ENCODE results near the gene NTSR2.
A peak's percentile ranks its signal among the peaks of the same experiment; 100 is the strongest.

The NTSR2 gene

GRCh38 chr2:11699686-11700670, 30.0 kb upstream of the NTSR2 start:
- no peak for DNase-seq (ENCODE audit: low read depth in 1 of 2, low spot score in 1 of 2)

DNA sequence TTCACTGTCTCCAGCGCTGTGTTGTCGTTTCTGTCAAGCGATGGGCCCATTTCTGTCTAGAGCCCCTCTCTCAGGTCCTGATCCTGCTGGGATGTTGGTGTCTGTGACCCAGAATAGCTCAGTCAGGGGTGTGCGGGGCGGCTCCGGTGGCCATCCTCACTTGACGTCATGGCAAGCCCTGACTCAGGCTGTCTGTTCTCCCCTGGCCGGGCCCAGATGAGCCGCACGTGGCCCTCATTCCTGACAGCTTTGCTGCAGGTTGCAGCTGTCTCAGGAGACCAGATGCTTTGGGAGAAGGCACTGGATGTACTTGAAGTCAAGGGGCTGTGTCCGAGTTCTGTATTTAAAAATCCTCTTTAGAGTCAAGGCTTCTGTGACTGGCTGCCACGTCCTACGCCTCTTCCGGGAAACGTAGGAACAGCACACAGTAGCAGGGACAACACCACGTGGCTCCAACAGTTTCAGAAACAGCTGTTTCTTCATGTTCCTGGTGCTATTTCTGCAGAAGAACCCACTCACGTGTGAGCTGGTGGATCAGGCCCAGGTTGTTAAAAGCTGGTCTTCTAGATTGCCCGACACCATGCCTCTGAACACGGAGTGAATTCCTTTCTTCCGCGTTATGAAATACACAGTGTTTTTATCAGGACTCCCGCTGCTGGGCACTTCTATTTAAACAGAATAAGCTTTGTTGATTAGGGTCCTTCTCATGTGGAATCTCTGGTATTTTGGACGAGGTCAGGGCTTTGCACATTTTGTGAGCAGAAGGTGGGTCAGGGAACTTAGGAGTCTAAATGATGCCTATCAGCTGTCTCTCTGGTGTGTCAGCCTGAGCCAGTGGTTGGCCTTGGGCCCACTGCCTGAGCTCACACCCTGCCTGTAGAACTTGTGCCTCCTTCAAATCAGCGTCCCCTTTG, 28.3 kb upstream of the NTSR2 start:
- DNase-seq (ENCODE audit: low read depth in 1 of 2, low spot score in 1 of 2) = no peak

- DNase-seq (ENCODE audit: low read depth in 1 of 2, low spot score in 1 of 2) = no peak
Measured at GRCh38 chr2:11697103-11697871, 27.3 kb upstream of the NTSR2 start.

DNA sequence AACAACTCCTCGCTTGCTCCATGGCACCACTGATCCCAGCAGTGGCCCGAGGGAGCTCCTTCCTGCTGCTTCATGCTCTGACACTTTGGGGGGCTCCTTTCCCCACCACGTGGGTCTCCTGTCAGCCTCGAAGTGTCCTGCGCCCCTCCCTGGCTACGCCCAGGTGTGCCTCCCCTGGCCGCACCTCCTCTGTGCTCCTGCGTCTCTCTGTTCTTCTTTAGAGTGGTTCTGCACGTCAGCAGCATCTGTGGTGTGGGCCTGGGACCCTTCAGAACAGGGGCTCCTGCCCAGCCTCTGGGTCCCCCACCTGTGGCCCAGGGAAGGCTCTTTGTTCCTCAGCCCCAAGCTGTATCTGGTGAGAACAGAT, 26.7 kb upstream of the NTSR2 start:
- DNase-seq (ENCODE audit: low read depth in 1 of 2, low spot score in 1 of 2) = no peak

- no peak for DNase-seq (ENCODE audit: low read depth in 1 of 2, low spot score in 1 of 2)
Measured at GRCh38 chr2:11695576-11695975, 25.6 kb upstream of the NTSR2 start.

DNA sequence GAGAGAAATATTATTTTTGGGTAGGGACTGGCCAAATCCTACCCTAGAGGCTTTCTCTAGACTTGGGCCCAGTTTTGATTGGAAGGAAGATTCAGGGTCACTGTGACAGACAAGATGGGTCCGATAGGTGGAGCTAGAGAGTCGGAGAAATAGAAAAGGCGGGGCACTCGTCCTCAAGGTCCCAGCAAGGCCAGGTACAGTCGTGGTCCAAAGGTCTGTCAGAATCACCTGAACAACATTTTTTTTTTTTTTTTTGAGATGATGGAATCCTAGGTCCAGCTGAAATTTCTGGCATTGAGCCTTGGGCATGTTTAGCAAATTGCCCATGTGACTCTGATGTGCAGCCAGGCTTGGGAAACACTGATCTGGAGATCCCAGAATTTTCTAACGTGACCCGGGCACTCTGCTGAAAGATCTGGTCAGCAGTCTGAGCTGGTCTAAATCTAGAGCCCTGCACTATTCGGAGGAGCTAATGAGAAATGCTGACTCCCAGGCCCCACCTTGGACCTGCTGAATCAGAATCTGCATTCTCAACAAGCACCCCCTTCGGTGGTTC, 23.0 kb upstream of the NTSR2 start:
- DNase-seq (ENCODE audit: low read depth in 1 of 2, low spot score in 1 of 2) = peak in 1 of 2 donors; percentile 31

DNA sequence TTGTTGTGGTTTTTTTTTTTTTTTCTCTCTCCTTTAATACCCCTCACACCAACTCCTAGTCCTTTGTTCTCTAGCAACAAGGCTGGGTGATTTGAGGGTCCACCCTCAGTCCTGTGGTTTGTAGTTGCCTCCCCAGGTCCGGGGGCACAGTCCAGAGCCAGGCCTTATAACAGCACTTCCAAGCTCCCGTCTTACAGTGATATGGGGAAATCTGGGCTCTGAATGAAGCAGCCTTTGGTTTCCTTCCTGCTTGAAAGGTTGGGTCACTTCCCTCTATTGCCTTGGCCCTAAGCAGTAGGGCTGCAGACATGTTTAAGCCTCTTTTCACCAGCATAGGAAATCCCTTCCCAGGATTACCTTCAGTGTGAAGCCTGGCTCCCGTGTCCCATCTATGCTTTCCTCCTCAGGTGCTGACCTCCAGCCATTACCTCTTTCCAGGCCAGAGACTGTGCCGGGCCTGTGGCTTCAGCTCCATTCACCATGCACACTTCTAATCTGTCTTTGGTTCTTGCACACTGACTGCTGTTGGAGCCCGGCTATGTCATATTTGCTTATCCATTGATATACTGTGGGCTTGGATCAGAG, 21.2 kb upstream of the NTSR2 start:
- DNase-seq (ENCODE audit: low read depth in 1 of 2, low spot score in 1 of 2) = no peak

GRCh38 chr2:11688222-11689069, 18.5 kb upstream of the NTSR2 start:
- DNase-seq (ENCODE audit: low read depth in 1 of 2, low spot score in 1 of 2) = peak; percentile 66 to 67

DNA sequence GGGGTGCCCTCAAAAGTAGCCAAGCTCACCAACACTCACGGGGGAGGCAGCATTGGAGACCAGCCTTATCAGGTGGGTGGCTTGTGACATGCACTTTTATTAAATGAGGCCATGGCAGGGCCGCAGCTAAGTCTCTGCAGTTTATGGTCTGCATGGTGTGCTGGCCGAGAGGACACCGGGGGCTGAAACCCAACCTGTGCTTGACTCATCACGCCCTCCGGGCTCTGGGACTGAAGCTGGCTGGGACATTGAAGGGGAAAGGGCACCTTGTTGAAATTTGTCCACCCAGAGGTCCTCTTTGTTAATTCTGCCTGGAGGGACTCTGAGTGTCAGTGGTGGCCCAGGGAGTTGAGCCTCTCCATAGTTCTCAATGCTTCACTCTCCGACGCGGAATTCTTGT, 17.7 kb upstream of the NTSR2 start:
- DNase-seq (ENCODE audit: low read depth in 1 of 2, low spot score in 1 of 2) = no peak

GRCh38 chr2:11685906-11686470, 16.0 kb upstream of the NTSR2 start:
- DNase-seq (ENCODE audit: low read depth in 1 of 2, low spot score in 1 of 2) = no peak

- no peak for DNase-seq (ENCODE audit: low read depth in 1 of 2, low spot score in 1 of 2)
Measured at GRCh38 chr2:11684894-11685460, 15.0 kb upstream of the NTSR2 start.

DNA sequence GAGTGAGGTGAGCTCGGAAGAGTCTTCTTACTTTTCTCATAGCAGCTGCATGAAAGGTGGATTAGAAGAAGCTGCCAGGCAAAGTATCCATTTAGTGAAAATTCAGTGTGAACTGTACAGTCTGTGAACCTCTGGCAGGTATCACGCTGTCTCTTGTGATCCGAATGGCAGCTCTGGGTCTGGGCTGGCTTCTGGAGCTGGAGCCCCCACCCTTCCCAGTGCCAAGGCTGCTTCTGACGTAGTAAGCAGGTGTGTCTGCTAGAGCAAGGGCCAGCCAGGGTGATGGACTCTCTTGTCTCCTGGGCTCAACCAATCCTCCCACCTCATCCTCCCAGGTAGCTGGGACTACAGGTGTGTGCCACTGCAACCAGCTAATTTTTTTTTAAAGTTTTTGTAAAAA, 14.0 kb upstream of the NTSR2 start:
- no peak for DNase-seq (ENCODE audit: low read depth in 1 of 2, low spot score in 1 of 2)

GRCh38 chr2:11683476-11683875, 13.5 kb upstream of the NTSR2 start:
- no peak for DNase-seq (ENCODE audit: low read depth in 1 of 2, low spot score in 1 of 2)

DNA sequence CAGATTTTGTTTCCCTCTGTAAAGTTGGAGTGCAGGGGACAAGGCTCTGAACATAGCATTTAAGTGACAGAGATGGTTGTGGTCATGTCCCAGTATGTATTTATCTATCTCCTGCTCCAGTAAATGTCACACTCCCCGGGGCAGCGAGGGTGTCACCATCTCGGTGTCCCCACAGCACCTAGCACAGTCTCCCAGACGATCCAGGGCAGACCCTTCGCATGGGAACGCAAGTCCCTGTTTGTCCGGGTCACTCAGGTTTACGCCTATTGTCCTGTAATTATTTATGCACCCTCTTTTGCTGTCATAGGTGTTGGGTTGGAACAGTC, 12.6 kb upstream of the NTSR2 start:
- DNase-seq (ENCODE audit: low read depth in 1 of 2, low spot score in 1 of 2) = no peak

GRCh38 chr2:11681722-11682589, 12.0 kb upstream of the NTSR2 start:
- DNase-seq (ENCODE audit: low read depth in 1 of 2, low spot score in 1 of 2) = peak in 1 of 2 donors; percentile 30

DNA sequence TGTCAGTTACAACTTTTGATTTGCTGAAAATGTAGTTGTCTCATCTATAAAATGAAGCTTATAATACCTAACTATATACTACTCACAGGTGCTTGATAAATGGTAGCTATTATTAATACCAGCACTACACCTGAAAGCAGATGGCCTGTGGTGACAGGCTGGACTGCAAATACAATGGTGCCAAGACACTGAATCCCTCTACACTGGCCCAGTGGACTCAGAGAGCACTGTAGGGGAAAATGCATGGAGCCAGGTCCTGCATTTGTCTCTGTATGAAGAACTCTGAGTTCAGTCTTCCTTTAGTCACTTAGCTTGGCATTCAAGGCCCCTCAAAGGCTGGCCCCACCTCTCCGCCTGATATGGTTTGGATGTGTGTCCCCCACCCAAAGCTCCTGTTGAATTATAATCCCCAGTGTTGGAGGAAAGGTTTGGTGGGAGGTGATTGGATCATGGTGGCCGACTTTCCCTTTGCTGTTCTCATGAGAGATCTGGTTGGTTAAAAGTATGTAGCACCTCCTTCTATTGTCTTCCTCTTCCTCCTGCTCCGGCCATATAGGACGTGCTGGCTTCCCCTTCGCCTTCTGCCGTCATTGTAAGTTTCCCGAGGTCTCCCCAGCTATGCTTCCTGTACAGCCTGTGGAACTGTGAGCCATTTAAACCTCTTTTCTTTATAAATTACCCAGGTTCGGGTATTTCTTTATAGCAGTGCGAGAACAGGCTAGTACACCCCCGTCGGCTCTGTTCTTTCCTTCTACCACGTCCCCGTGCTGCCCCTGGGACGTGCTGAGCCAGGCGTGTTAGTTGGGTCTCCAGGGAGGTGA, 11.1 kb upstream of the NTSR2 start:
- DNase-seq (ENCODE audit: low read depth in 1 of 2, low spot score in 1 of 2) = no peak

DNA sequence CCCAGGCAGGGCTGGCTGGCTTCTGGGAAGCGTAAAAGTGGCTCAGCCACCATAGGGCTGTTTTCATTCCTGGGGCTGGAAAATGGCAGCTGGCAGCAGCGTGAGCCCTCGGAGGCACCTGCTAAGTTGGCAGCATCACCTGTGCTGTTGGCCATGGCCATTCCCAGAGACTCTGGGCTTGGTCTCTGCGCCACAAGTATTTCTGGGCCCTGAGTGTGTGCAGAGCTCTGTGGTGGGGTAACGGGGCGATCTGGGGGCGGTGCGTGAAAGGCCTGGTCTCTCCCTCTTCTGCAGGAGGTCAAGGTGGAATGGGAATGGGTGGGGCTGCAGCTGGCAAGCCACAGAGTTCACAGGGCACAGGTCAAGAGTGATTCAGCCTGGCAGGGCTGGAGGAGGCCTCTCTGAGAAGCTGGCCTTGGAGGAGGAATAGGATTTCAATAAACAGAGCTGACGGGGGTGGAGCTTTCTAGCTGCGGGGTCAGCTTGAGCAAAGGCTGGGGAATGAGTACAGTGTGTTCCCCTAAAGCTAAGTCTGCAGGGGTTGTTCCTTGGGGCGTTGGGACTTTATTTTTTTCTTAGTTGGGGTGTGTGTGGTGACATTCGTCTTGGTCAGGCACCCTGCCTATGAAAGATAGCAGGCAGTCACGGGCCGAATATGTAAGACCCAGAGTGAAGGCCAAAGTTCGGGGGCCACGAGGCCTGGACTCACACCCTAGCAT, 10.3 kb upstream of the NTSR2 start:
- no peak for DNase-seq (ENCODE audit: low read depth in 1 of 2, low spot score in 1 of 2)
